Mesendoderm (in vitro differentiated cells): ENCODE results near the gene IGF2BP3.

Source experiments
- DNase-seq: peaks from one replicate; pipeline ENCODE4 v3.0.0; 2013
- H2AK5ac ChIP-seq: 2 replicates; pipeline ENCODE4 v1.6.1; 2013; ENCODE audit warnings: low read length, inconsistent platforms
- H2BK120ac ChIP-seq: 2 replicates; pipeline ENCODE4 v1.6.1; 2013; ENCODE audit warnings: low read depth, mild to moderate bottlenecking, low read length, moderate library complexity, mixed read lengths
- H2BK15ac ChIP-seq: replicated peaks from 2 replicates; pipeline ENCODE4 v1.6.1; 2013; ENCODE audit warnings: low read depth, mild to moderate bottlenecking, moderate library complexity
- H2BK5ac ChIP-seq: 2 replicates; pipeline ENCODE4 v1.6.1; 2013; ENCODE audit warnings: low read length, inconsistent platforms
- H3K18ac ChIP-seq: 2 replicates; pipeline ENCODE4 v1.6.1; 2013; ENCODE audit warnings: mild to moderate bottlenecking, low read length, mixed read lengths
- H3K23ac ChIP-seq: one replicate; pipeline ENCODE4 v1.6.1; 2013; ENCODE audit warnings: low read length
- H3K27ac ChIP-seq: 2 replicates; pipeline ENCODE4 v1.5.1; 2013; ENCODE audit warnings: low read depth, mild to moderate bottlenecking, inconsistent platforms, low read length, moderate library complexity
- H3K27me3 ChIP-seq: 2 replicates; pipeline ENCODE4 v1.6.1; 2013; ENCODE audit warnings: low read length, control low read depth, mild to moderate bottlenecking, inconsistent platforms; ENCODE audit not compliant: insufficient read depth, poor library complexity
- H3K36me3 ChIP-seq: 2 replicates; pipeline ENCODE4 v1.6.1; 2013; ENCODE audit warnings: low read length, inconsistent platforms; ENCODE audit not compliant: control insufficient read depth, insufficient read depth
- H3K4ac ChIP-seq: one replicate; pipeline ENCODE4 v1.6.1; 2013; ENCODE audit warnings: low read depth, mild to moderate bottlenecking, low read length, moderate library complexity
- H3K4me1 ChIP-seq: 2 replicates; pipeline ENCODE4 v1.6.1; 2013; ENCODE audit warnings: low read depth, low read length, inconsistent platforms; ENCODE audit not compliant: control insufficient read depth
- H3K4me2 ChIP-seq: 2 replicates; pipeline ENCODE4 v1.6.1; 2013; ENCODE audit warnings: low read length
- H3K4me3 ChIP-seq: 2 replicates; pipeline ENCODE4 v1.5.1; 2013; ENCODE audit warnings: mild to moderate bottlenecking, low read length
- H3K56ac ChIP-seq: one replicate; pipeline ENCODE4 v1.6.1; 2013; ENCODE audit warnings: low read length
- H3K79me1 ChIP-seq: 2 replicates; pipeline ENCODE4 v1.6.1; 2013; ENCODE audit warnings: low read length, inconsistent platforms
- H3K79me2 ChIP-seq: 2 replicates; pipeline ENCODE4 v1.6.1; 2013; ENCODE audit warnings: mild to moderate bottlenecking, low read length; ENCODE audit not compliant: control insufficient read depth, insufficient read depth
- H3K9ac ChIP-seq: 2 replicates; pipeline ENCODE4 v1.6.1; 2013; ENCODE audit warnings: low read length, inconsistent platforms
- H4K5ac ChIP-seq: one replicate; pipeline ENCODE4 v1.6.1; 2013; ENCODE audit warnings: low read length
- H4K8ac ChIP-seq: one replicate; pipeline ENCODE4 v1.6.1; 2013; ENCODE audit warnings: low read depth, mild to moderate bottlenecking, control low read depth, low read length, moderate library complexity
- WGBS: extraction: QIAGEN DNeasy Blood & Tissue Kit; methylation state at CpG from one replicate; pipeline ENCODE4 v1.1.7; 2013; ENCODE audit warnings: low lambda C conversion rate, missing lambda C conversion rate; ENCODE audit not compliant: insufficient coverage; ENCODE audit errors: extremely low coverage; 5-methylcytosine and 5-hydroxymethylcytosine counted together

The IGF2BP3 gene

DNA sequence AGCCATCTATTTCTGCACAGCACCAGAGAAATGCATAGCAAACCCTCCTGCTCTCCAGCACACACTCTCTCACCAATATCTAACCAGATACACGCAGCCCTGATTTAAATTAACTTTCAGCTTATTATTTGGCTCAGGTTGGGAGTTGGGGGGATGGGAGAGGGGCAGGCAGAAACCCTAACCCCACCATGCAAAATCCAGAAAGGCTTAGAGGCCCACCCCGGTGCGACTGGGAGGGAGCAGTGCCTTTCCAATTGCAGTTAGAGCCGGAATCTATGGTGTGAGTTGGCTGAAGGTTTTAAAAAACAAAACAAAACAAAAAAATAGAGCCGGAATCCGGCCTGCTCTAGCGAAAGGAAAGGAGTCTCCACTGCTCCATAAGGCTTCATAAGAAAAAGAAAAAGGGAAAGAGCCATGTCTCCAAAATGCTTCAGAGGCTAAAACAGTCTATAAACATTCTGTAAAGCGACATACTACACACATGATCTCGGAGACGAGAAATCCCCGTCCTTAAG is 2.9 kb downstream of the IGF2BP3 start:
- H3K18ac ChIP-seq: no peak overlapping the region
- H2BK15ac ChIP-seq: no peak overlapping the region
- no peak overlapping the region for H2BK120ac ChIP-seq
- peak overlapping the region; percentile 96 for H3K27ac ChIP-seq
- H3K4me3 ChIP-seq: peak overlapping the region; percentile 82
- peaks cover 4% of the 10 kb centered on the region for H3K79me1 ChIP-seq
- H4K5ac ChIP-seq: no peak overlapping the region
- no peak overlapping the region for H4K8ac ChIP-seq
- no peaks in the 10 kb centered on the region for H3K27me3 ChIP-seq
- no peak overlapping the region for H2AK5ac ChIP-seq
- peaks cover 54% of the 10 kb centered on the region for H3K79me2 ChIP-seq
- H3K4me1 ChIP-seq: peaks cover 6% of the 10 kb centered on the region
- no peak overlapping the region for H2BK5ac ChIP-seq
- H3K56ac ChIP-seq: peak overlapping the region; percentile 97
- DNase-seq: peak; percentile 42
- H3K36me3 ChIP-seq: no peaks in the 10 kb centered on the region
- H3K9ac ChIP-seq: peak overlapping the region; percentile 97
- H3K23ac ChIP-seq: no peak overlapping the region
- peak overlapping the region; percentile 85 for H3K4me2 ChIP-seq
- H3K4ac ChIP-seq: no peak overlapping the region
- no CpG with 5 or more reads among the region's 11 CpGs for WGBS

DNA sequence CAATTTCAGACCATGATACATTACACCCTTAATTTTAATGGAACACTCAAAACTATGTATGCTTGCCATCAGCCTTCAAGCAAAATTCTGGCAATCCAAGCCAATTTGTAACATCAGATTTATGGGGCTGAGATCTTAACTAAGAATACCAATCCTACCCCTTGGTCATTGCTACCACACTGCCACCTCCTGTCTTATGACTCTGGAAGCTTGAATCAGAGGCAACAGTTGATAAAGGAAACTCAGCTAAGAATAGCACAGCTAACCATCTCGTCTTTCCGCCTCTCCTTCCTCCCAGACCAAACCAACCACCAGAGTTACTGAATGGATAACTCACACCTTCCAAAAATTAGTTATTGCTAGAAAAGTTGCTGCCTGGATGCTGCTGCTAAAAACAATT is 7.4 kb downstream of the IGF2BP3 start:
- H3K9ac ChIP-seq: no peak overlapping the region
- no peak overlapping the region for H3K27ac ChIP-seq
- H3K56ac ChIP-seq: no peak overlapping the region
- H3K4me3 ChIP-seq: no peak overlapping the region
- H3K4me1 ChIP-seq: peaks cover 12% of the 10 kb centered on the region
- no peak overlapping the region for H3K18ac ChIP-seq
- H3K36me3 ChIP-seq: no peaks in the 10 kb centered on the region
- WGBS: no CpG with 5 or more reads among the region's 2 CpGs
- no peak overlapping the region for H2BK120ac ChIP-seq
- no peak for DNase-seq
- no peaks in the 10 kb centered on the region for H3K27me3 ChIP-seq
- no peak overlapping the region for H2BK5ac ChIP-seq
- H3K23ac ChIP-seq: no peak overlapping the region
- H4K8ac ChIP-seq: no peak overlapping the region
- peaks cover 19% of the 10 kb centered on the region for H3K79me1 ChIP-seq
- H3K4ac ChIP-seq: no peak overlapping the region
- peaks cover 72% of the 10 kb centered on the region for H3K79me2 ChIP-seq
- no peak overlapping the region for H3K4me2 ChIP-seq
- no peak overlapping the region for H4K5ac ChIP-seq
- no peak overlapping the region for H2BK15ac ChIP-seq
- no peak overlapping the region for H2AK5ac ChIP-seq

DNA sequence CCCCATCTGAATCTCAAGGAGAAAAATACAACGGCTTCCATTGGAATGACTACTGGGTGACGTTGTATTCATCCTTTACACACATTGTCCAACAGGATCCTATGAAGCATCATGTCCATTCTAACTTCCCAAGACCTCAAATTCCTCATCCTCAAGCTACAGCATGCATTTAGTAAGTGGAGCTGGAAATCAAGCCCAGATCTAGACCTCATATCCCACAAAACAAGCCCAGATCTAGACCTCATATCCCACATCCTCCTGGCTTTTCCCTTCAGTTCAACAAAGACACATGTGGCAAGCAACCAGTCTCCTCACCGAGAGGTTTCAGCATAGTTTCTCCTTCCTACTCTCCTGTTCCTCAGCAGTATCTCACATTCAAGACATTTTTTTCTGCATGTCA is 12.2 kb downstream of the IGF2BP3 start:
- no peak for DNase-seq
- Histone ChIP-seq H3K4ac (no peak overlapping the region), H3K56ac (no peak overlapping the region), H3K4me2 (no peak overlapping the region), H3K79me2 (peaks cover 83% of the 10 kb centered on the region), H2AK5ac (no peak overlapping the region), H3K18ac (no peak overlapping the region), H2BK15ac (no peak overlapping the region), H4K5ac (no peak overlapping the region), H3K27me3 (no peaks in the 10 kb centered on the region), H2BK120ac (no peak overlapping the region), H3K4me3 (no peak overlapping the region), H2BK5ac (no peak overlapping the region), H3K4me1 (peaks cover 16% of the 10 kb centered on the region), H3K27ac (no peak overlapping the region), H3K79me1 (peaks cover 21% of the 10 kb centered on the region), H3K9ac (no peak overlapping the region), H3K23ac (no peak overlapping the region), H3K36me3 (no peaks in the 10 kb centered on the region), H4K8ac (no peak overlapping the region)
- no CpG with 5 or more reads among the region's 3 CpGs for WGBS

DNA sequence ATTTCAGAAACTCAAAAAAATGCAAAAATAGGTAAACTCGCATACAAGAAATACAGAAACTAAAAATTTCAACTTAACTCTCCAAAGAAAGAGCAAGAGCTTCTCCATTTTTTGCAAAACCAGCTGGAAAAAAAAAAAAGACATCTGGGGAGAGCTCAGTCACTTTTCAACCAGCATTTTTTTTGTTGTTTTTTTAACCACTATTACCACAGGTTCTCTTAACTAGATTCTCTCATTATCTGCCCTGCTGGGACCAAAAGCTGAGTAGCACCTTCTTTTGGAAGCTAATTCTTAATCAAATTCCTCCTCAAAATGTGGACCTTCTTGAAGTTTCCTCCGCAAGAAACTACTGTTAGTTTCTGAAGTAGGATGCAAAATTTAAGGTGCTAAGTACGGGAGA is 14.2 kb downstream of the IGF2BP3 start:
- Histone ChIP-seq H3K9ac (no peak overlapping the region), H3K79me1 (peaks cover 15% of the 10 kb centered on the region), H4K8ac (no peak overlapping the region), H3K23ac (no peak overlapping the region), H4K5ac (no peak overlapping the region), H3K18ac (no peak overlapping the region), H2AK5ac (no peak overlapping the region), H3K56ac (no peak overlapping the region), H2BK15ac (no peak overlapping the region), H3K4ac (no peak overlapping the region), H2BK120ac (no peak overlapping the region), H3K79me2 (peaks cover 72% of the 10 kb centered on the region), H2BK5ac (no peak overlapping the region), H3K4me3 (no peak overlapping the region), H3K27ac (no peak overlapping the region), H3K27me3 (no peaks in the 10 kb centered on the region), H3K36me3 (no peaks in the 10 kb centered on the region), H3K4me1 (peaks cover 15% of the 10 kb centered on the region), H3K4me2 (no peak overlapping the region)
- WGBS: no CpG with 5 or more reads among the region's 3 CpGs
- DNase-seq: no peak

DNA sequence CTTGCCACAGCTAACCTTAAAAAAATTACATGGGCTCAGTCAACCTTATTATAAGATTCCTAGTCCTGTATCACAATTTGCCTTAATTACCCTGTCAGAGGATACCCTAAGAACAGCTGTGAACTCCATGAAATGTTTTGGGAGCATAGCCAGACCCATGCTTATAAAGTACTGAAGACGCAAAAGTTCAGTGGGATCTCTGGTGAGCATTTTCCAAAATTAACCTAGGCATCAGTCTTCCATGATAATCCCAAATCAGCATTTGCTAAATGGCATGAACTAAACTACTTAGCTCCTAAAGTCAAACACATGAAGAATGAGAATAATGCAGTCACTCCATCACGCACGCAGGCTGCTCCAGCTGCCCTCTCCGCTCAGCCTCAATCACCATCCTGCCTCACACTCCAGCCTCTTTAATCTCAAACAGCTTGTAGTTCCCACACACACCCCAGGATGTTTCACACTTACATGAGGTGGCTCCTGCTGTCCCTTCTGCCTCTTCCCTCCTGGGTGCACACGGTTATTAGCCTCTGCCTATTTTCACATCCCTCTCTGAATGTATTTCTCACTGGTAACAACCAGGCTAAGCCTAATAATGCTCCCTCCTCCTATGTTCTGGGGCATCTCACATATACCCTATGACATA is 15.3 kb downstream of the IGF2BP3 start:
- peak; percentile 88 for DNase-seq
- no CpG with 5 or more reads among the region's 5 CpGs for WGBS
- Histone ChIP-seq H4K5ac (no peak overlapping the region), H3K4me1 (peaks cover 15% of the 10 kb centered on the region), H2BK120ac (no peak overlapping the region), H2BK5ac (no peak overlapping the region), H3K56ac (no peak overlapping the region), H3K36me3 (no peaks in the 10 kb centered on the region), H2AK5ac (no peak overlapping the region), H2BK15ac (no peak overlapping the region), H3K4me3 (no peak overlapping the region), H3K79me1 (peaks cover 14% of the 10 kb centered on the region), H3K23ac (no peak overlapping the region), H3K27ac (no peak overlapping the region), H3K4me2 (no peak overlapping the region), H3K9ac (no peak overlapping the region), H3K18ac (no peak overlapping the region), H4K8ac (no peak overlapping the region), H3K79me2 (peaks cover 66% of the 10 kb centered on the region), H3K4ac (no peak overlapping the region), H3K27me3 (no peaks in the 10 kb centered on the region)

DNA sequence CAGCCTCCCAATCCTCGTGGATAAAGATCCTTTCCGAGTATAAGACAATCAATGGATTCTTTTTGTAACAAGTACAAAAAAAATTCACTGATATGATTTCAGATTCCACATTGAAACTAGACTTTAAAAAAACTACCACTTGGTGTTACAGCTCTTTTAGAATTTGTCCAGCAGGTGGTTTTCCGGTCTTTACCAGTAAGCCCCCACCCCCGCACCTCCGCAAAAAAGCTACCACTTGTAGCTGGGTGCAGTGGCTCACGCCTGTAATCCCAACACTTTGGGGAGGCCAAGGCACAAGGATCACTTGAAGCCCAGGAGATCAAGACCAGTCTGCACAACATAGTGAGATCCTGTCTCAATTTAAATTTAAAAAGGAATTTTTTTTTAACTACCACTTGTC is 19.8 kb downstream of the IGF2BP3 start:
- peaks cover 60% of the 10 kb centered on the region for H3K79me2 ChIP-seq
- H3K79me1 ChIP-seq: peaks cover 12% of the 10 kb centered on the region
- WGBS: no CpG with 5 or more reads among the region's 6 CpGs
- H3K23ac ChIP-seq: no peak overlapping the region
- H3K18ac ChIP-seq: no peak overlapping the region
- H4K8ac ChIP-seq: no peak overlapping the region
- H3K27me3 ChIP-seq: no peaks in the 10 kb centered on the region
- H3K4me3 ChIP-seq: no peak overlapping the region
- H2BK120ac ChIP-seq: no peak overlapping the region
- H3K36me3 ChIP-seq: no peaks in the 10 kb centered on the region
- no peak overlapping the region for H3K9ac ChIP-seq
- no peak overlapping the region for H3K4me2 ChIP-seq
- H2BK15ac ChIP-seq: no peak overlapping the region
- no peak overlapping the region for H4K5ac ChIP-seq
- H3K56ac ChIP-seq: no peak overlapping the region
- H3K4me1 ChIP-seq: peaks cover 8% of the 10 kb centered on the region
- no peak for DNase-seq
- no peak overlapping the region for H2BK5ac ChIP-seq
- H3K27ac ChIP-seq: no peak overlapping the region
- no peak overlapping the region for H3K4ac ChIP-seq
- no peak overlapping the region for H2AK5ac ChIP-seq
